DMS53 treated with DMSO at 0.1 percent for 48 hours (cell line): ENCODE results near the gene ACKR3.

Experiments used
- DNase-seq: peaks from one replicate; lab custom pipeline; 2025; ENCODE audit not compliant: unreplicated experiment; lab: John Stamatoyannopoulos, UW

Gene ACKR3

DNA sequence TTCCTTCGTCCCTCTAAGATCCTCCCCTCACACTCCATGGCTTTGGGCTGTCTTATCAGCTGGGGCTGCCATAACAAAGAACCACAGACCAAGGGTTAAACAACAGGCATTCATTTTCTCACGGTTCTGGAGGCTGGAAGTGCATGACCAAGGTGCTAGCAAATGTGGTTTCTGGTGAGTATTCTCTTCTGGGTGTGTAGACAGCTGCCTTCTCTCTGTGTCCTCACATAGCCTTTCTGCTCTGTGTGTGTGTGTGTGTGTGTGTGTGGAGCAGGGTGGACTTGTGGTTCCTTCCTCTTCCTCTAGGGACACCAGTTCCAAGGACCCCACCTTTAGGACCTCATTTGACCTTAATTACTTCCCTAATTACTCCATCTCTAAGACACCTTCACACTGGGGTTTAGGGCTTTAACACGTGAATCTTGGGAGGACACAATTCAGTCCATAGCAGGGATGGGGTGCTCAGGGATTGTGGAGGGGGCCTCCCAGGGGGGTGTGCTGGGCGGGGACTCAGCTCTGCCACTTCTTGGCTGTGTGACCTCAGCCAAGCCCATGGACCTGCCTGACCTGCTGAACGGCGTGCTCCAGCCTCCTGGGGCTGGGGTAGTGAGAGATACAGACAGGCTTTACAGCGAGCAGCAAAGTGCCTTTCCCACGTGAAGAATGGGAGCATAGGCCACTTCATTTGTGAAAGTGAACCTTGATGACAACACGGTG, 38.0 kb downstream of the ACKR3 start:
- peak; percentile 6 for DNase-seq

DNA sequence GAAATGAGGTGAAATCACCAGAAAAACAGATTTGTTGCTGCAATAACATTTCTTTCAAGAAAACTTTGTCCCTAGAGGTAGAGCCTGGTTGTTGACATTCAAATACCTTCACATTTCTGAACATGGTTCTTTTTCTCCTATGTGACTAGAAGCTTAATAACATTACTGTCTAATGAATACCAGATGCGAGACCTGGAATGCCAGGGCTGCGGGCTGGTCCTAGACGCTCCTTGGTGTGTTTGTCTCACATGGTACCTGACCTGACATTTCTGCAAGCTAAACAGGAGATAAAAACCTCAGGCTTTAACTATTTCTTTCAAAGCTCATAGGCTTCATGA, 38.5 kb downstream of the ACKR3 start:
- DNase-seq: no peak

GRCh38 chr2:236608710-236609109, 39.1 kb downstream of the ACKR3 start:
- DNase-seq: no peak

DNA sequence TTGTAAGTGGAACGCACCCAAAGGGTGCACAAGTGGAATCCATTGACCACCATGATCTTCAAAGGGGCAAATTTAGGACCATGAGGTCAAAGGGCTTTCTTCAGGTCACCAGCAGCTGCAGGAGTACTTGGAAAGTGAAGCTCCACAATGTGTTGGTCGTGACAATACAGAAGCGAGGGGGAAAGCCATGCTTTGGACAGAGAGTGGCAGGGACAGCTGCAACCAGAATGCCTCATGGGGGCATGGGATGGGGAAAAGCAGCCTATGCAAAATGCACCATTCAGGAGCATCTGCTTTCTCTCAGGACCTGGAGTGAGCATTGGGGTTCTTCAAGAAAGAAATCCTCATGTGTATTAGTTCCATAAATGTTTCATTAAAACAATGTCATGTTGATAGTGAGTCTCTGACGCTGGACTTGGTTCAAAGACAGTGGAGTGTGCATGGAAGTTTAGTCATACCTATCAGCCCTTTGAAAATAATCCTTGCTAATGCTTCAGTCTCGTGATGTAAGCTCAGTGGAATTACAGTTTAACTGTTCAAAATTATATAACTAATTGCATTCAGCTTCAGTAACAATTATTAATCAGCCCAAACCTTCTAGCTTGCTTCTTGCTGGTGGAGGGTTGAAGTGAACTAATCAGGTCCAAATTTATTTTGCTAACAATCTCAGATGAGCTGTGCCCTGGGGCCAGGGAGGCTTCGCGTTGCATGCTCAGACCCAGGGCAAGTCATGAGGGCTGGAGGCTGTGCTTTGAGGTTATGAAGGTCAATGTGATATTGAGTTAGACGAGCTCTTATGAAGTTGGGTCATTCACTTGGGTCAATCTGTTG, 41.6 kb downstream of the ACKR3 start:
- no peak for DNase-seq

DNA sequence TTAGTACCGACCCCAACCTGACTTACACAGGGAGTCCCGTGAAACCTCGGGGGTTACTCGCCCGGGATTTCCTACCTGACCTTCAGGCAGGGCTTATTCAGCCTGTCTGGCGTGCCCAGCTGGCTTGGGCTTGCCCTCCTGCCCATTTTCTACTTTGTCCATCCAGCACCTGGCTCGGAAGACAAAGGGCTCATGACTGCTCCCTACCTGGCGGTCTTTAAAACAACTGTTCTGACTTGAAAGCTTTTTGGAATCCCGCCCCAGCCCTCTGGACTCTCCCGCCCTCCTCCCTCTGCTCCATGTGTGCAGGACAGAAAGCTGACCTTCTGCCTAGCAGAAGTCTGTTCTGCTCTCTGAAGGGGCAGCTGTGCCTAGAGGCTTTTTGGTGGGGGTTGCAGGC, 43.1 kb downstream of the ACKR3 start:
- DNase-seq: no peak

GRCh38 chr2:236613612-236614011, 44.0 kb downstream of the ACKR3 start:
- DNase-seq: no peak

DNA sequence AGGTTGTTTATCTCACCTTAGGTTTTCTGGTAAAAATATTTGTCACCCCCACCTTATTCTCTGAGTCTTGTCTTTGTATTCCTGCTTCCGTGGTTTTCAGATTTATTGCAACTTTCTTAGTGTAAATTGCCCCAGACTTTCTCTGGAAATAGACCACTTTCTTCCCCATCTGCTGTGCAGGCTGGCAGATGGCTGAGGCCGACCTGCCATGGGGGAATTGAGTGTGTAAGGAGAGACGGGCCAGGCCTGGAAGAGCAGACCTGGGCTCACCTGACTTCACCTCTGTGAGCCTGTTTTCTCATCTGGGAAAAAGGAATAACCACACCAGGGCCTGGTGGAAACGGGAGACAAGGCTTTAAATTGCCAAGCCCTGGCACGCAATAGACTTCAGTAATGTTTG, 44.9 kb downstream of the ACKR3 start:
- no peak for DNase-seq

- no peak for DNase-seq
Measured at GRCh38 chr2:236616031-236616430, 46.4 kb downstream of the ACKR3 start.

GRCh38 chr2:236616624-236617023, 47.0 kb downstream of the ACKR3 start:
- DNase-seq: no peak

- DNase-seq: no peak
Measured at GRCh38 chr2:236617221-236617737, 47.7 kb downstream of the ACKR3 start.

GRCh38 chr2:236617796-236618195, 48.2 kb downstream of the ACKR3 start:
- no peak for DNase-seq

GRCh38 chr2:236618370-236618769, 48.7 kb downstream of the ACKR3 start:
- DNase-seq: no peak

DNA sequence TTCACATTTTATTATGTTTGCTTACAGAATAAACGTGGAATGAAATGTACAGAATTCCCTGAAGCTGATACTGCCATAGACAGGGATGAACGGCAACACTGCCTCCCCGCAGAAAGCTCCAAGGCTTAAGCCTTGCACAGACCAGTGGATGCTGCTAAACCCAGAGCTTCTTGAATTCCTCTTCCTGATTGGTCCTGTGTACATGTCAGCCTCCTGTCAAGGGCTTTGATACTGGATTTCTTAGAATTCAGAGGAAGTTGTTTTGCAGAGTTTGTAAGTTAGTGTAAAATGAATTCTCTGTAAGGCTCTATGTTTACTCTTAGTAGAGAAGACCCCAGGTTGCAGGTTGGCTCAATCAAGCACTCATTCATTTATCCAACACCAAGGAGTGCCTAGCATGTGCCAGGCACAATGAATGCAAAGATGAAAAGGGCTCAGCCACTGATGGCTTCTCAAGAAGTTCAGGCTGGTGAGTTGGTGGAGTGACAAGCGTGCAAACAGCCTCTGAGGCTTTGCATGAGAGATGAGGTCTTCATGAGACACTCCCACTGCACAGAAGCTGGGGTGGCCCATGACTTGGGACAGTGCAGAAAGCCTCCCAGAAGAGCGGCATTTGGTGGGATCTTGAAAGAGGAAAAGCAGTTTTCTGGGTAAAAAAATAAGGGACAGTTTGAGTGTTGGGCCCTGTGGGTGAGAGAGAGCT, 50.4 kb downstream of the ACKR3 start:
- DNase-seq: no peak

- no peak for DNase-seq
Measured at GRCh38 chr2:236621786-236622185, 52.2 kb downstream of the ACKR3 start.

GRCh38 chr2:236622201-236622600, 52.6 kb downstream of the ACKR3 start:
- no peak for DNase-seq

DNA sequence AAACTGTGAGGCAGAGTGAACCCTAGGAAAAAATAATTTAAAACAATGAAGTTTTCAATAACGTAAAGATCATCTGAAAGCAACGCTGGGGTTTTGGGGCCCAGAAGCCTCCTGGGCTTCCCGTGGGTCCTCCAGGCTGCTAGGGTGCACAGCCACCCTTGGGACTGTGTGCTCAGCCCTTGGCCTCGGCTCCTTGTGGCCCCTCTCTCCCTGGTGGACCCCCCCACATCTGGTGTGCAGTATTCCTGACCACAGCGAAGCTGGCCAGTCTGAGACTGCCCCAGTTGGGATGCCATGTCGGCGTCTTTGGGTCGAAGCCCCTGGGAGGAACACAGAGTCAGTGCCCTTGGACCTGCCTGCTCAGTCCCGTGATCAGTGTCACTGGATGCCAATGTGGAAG, 53.0 kb downstream of the ACKR3 start:
- no peak for DNase-seq

DNA sequence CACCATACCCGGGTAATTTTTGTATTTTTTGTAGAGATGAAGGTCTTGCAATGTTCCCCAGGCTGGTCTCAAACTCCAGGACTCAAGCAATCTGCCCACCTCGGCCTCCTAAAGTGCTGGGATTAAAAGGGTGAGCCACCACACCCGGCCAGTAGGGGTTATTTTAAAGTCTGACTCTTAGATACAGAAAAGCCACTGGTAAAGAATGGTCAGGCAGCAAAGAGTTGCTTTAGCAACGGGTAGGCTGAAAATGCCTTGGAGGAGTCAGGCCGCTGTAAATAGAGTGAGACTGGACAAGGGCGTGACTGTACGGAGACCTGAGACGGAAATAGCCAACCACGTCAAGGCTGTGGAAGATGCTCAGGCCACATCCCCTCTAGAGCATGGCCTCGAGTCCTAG, 54.2 kb downstream of the ACKR3 start:
- DNase-seq: no peak

GRCh38 chr2:236625156-236625690, 55.6 kb downstream of the ACKR3 start:
- no peak for DNase-seq

GRCh38 chr2:236626391-236627150, 56.9 kb downstream of the ACKR3 start:
- DNase-seq: no peak

GRCh38 chr2:236627193-236627592, 57.6 kb downstream of the ACKR3 start:
- no peak for DNase-seq

- DNase-seq: no peak
Measured at GRCh38 chr2:236627841-236628240, 58.2 kb downstream of the ACKR3 start.
